K562 (cell line): Measurements from ENCODE around the gene OGFR. TPM values are rescaled to one million over a fixed set of nuclear protein-coding genes. Genes with fewer than 3 reads are reported as not detected.

Experiments
- ATF3 ChIP-seq, 2 experiments: fragments of 450-650 bp in 1 of 2; sonication (generic) in 1 of 2; formaldehyde crosslinking in 1 of 2; IDR thresholded peaks in 1 of 2; conservative IDR thresholded peaks in 1 of 2; 2 replicates each; pipeline versions ENCODE4 v1.6.1 to v1.8.1; 2016 to 2023; ENCODE audit warnings: mild to moderate bottlenecking in 2 of 2, moderate library complexity in 2 of 2, inconsistent platforms in 1 of 2, missing genetic modification reagents in 1 of 2
- CBX2 ChIP-seq: fragments of 200-600 bp; sonication (generic); IDR thresholded peaks from one replicate; pipeline ENCODE4 v1.6.1; 2012; ENCODE audit warnings: mild to moderate bottlenecking, low read length, inconsistent platforms; ENCODE audit not compliant: insufficient read depth, poor library complexity, severe bottlenecking
- CREB3 ChIP-seq: fragments of 450-650 bp; conservative IDR thresholded peaks from 2 replicates; pipeline ENCODE4 v1.6.1; 2016; ENCODE audit warnings: missing genetic modification characterization, low read depth, mild to moderate bottlenecking, missing compliant biosample characterization, moderate library complexity
- CSDE1 ChIP-seq, 2 experiments: fragments of 450-650 bp; IDR thresholded peaks; 2 replicates each; pipeline ENCODE4 v1.6.1; 2016; ENCODE audit warnings: mild to moderate bottlenecking in 1 of 2
- EZH2 ChIP-seq: IDR thresholded peaks from 2 replicates; pipeline ENCODE4 v1.6.1; 2012; ENCODE audit warnings: low read depth, mild to moderate bottlenecking, inconsistent platforms, low read length, borderline replicate concordance
- FIP1L1 ChIP-seq: fragments of 200-400 bp; formaldehyde crosslinking; IDR thresholded peaks from 2 replicates; pipeline ENCODE4 v1.6.1; 2018; ENCODE audit warnings: mild to moderate bottlenecking, low read depth, low read length; ENCODE audit not compliant: poor library complexity, severe bottlenecking
- HMG20A ChIP-seq: fragments of 450-650 bp; formaldehyde crosslinking; conservative IDR thresholded peaks from 2 replicates; pipeline ENCODE4 v1.4.0; 2020; ENCODE audit warnings: mild to moderate bottlenecking, mixed read lengths
- KDM5B ChIP-seq: fragments of 200-600 bp; sonication (generic); IDR thresholded peaks from 2 replicates; pipeline ENCODE4 v1.6.1; 2012; ENCODE audit warnings: low read depth, mild to moderate bottlenecking, moderate library complexity, low read length, control low read depth, inconsistent platforms; ENCODE audit not compliant: insufficient replicate concordance
- POLR2AphosphoS2 ChIP-seq: IDR thresholded peaks from 2 replicates; pipeline ENCODE4 v1.6.1; 2012; ENCODE audit warnings: low read length, improper control_type of control experiment
- ZBTB1 ChIP-seq: sonication (generic); formaldehyde crosslinking; IDR thresholded peaks from 2 replicates; pipeline ENCODE4 v1.8.1; 2023; ENCODE audit warnings: missing genetic modification reagents, low read depth, mild to moderate bottlenecking, borderline replicate concordance
- ZBTB34 ChIP-seq: fragments of 250-450 bp; sonication (Bioruptor Pico); IDR thresholded peaks from 2 replicates; pipeline ENCODE4 v1.8.0; 2021; ENCODE audit warnings: mild to moderate bottlenecking, moderate library complexity
- ZFP30 ChIP-seq: fragments of 250-450 bp; sonication (Bioruptor Pico); IDR thresholded peaks from 2 replicates; pipeline ENCODE4 v1.8.0; 2022; ENCODE audit warnings: moderate library complexity, mild to moderate bottlenecking, inconsistent platforms, borderline replicate concordance
- ZNF165 ChIP-seq: fragments of 250-450 bp; sonication (Bioruptor Pico); IDR thresholded peaks from 2 replicates; pipeline ENCODE4 v1.4.0; 2020; ENCODE audit warnings: borderline replicate concordance
- ZNF408 ChIP-seq: fragments of 250-450 bp; sonication (Bioruptor Pico); IDR thresholded peaks from 2 replicates; pipeline ENCODE4 v1.4.0; 2020; ENCODE audit warnings: low read depth, mild to moderate bottlenecking, moderate library complexity
- ZNF717 ChIP-seq: fragments of 250-450 bp; sonication (Bioruptor Pico); IDR thresholded peaks from 2 replicates; pipeline ENCODE4 v1.5.0; 2021
- polyA plus RNA-seq, 8 experiments: library from polyadenylated mRNA; depleted of rRNA in 4 of 8; stranded (reverse) in 5 of 8; unstranded in 3 of 8; fragments of >200 nt; fragmentation: Nextera tagmentation in 2 of 8; fragmentation: Illumina TruSeq in 1 of 8; extraction: Ambion mirVana in 2 of 8; extraction: Trizol in 1 of 8; gene quantifications; 2 replicates each; pipeline versions ENCODE4 v1.2.1 to v1.2.3, GENCODE V29; 2011 to 2014; ENCODE audit warnings: inconsistent platforms in 1 of 8, missing spikeins in 1 of 8
- total RNA-seq, 7 experiments: library from RNA; depleted of rRNA in 6 of 7; stranded (reverse); fragments of >200 nt in 6 of 7; fragmentation: Illumina TruSeq in 2 of 7; extraction: Trizol in 2 of 7; gene quantifications; 2 replicates each; pipeline versions ENCODE4 v1.2.1 to v1.2.3, GENCODE V29; 2011 to 2021; ENCODE audit warnings: low replicate concordance in 1 of 7

OGFR gene
- total and polyA plus RNA-seq, 9 of the 15 experiments (the other 6 are each of a cell fraction or from before 2014, with no cell fraction given): 0.39 to 56.3 (median 17.5) TPM

GRCh38 chr20:62814709-62815065 lies 10.1 kb downstream of the OGFR start (continued):
- TF ChIP-seq ZBTB34 (CRISPR knock-in tag): no peak
- TF ChIP-seq ZNF408 (CRISPR knock-in tag): no peak
- no peak for TF ChIP-seq ATF3 (IDR thresholded peaks at IDR 0.05)
- no peak for TF ChIP-seq ATF3 (CRISPR knock-in tag; conservative IDR thresholded peaks at IDR 0.05)
- no peak for TF ChIP-seq CREB3 (tag)
- no peak for TF ChIP-seq KDM5B
- TF ChIP-seq EZH2: no peak
- TF ChIP-seq POLR2AphosphoS2: peak; percentile 51; the same call in 1 of the 2 replicates
- no peak for TF ChIP-seq CBX2
- no peak for TF ChIP-seq ZBTB1 (CRISPR knock-in tag)
- TF ChIP-seq HMG20A (CRISPR knock-in tag): no peak
- no peak for TF ChIP-seq ZFP30
- TF ChIP-seq ZNF165: no peak
- peak; percentile 32 for TF ChIP-seq FIP1L1
- TF ChIP-seq ZNF717: no peak
- TF ChIP-seq CSDE1 (IDR thresholded peaks at IDR 0.05): no peak
